Measurements from ENCODE around the gene GALNT1.

- TF ChIP-seq, protein P1, sequence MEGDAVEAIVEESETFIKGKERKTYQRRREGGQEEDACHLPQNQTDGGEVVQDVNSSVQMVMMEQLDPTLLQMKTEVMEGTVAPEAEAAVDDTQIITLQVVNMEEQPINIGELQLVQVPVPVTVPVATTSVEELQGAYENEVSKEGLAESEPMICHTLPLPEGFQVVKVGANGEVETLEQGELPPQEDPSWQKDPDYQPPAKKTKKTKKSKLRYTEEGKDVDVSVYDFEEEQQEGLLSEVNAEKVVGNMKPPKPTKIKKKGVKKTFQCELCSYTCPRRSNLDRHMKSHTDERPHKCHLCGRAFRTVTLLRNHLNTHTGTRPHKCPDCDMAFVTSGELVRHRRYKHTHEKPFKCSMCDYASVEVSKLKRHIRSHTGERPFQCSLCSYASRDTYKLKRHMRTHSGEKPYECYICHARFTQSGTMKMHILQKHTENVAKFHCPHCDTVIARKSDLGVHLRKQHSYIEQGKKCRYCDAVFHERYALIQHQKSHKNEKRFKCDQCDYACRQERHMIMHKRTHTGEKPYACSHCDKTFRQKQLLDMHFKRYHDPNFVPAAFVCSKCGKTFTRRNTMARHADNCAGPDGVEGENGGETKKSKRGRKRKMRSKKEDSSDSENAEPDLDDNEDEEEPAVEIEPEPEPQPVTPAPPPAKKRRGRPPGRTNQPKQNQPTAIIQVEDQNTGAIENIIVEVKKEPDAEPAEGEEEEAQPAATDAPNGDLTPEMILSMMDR (IDR thresholded peaks at IDR 0.05; ENCODE audit: low read depth, low read length), result no peak
- TF ChIP-seq POLR2A (IDR thresholded peaks at IDR 0.05; ENCODE audit: extremely low read depth, insufficient read length), result no peak
These were observed 38.4 kb downstream of the GALNT1 start for GRCh38 chr18:35619941-35620340.
